Body of pancreas (tissue), 4 donors: ENCODE results near the gene MORF4L2.

Experiments used
- POLR2A ChIP-seq, 3 donors: fragments of 450-650 bp; IDR thresholded peaks; one replicate each; pipeline ENCODE4 v1.6.1; 2016; ENCODE audit warnings: antibody characterized with exemption in 3 of 3, mild to moderate bottlenecking in 2 of 3
- TF ChIP-seq, protein P1 (sequence below), 7 experiments: fragments of 450-650 bp in 4 of 7; fragments of 200-600 bp in 3 of 7; sonication (generic) in 3 of 7; IDR thresholded peaks; one replicate each; pipeline ENCODE4 v1.5.1; 2016 to 2019; ENCODE audit warnings: antibody characterized with exemption in 7 of 7

DNA sequence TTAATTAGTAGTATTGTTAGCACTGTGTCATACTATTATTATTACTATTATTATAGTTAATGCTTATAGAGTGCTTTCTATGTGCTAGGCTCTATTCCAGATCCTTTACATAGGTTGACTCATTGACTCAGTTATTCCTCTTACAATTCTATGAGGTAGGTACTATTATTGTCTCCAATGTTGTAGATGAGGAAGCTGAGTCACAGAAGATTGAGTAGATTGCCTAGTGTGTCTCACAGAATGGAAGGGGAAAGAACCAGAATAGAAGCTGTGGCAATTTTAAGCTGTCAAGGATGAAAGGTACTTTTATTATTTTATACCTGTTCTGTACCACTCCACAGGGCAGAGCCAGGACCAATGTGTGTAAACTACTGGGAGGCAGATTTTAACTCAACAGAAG, 59.6 kb downstream of the MORF4L2 start:
- TF ChIP-seq, protein P1, sequence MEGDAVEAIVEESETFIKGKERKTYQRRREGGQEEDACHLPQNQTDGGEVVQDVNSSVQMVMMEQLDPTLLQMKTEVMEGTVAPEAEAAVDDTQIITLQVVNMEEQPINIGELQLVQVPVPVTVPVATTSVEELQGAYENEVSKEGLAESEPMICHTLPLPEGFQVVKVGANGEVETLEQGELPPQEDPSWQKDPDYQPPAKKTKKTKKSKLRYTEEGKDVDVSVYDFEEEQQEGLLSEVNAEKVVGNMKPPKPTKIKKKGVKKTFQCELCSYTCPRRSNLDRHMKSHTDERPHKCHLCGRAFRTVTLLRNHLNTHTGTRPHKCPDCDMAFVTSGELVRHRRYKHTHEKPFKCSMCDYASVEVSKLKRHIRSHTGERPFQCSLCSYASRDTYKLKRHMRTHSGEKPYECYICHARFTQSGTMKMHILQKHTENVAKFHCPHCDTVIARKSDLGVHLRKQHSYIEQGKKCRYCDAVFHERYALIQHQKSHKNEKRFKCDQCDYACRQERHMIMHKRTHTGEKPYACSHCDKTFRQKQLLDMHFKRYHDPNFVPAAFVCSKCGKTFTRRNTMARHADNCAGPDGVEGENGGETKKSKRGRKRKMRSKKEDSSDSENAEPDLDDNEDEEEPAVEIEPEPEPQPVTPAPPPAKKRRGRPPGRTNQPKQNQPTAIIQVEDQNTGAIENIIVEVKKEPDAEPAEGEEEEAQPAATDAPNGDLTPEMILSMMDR (IDR thresholded peaks at IDR 0.05) = no peak
- TF ChIP-seq POLR2A (IDR thresholded peaks at IDR 0.05) = no peak
